ENCODE data around the gene ABCD1.

GRCh38 chrX:153762626-153763173 lies 38.0 kb downstream of the ABCD1 start:
- TF ChIP-seq CTCF (IDR thresholded peaks at IDR 0.05) (no peak), POLR2AphosphoS5 (IDR thresholded peaks at IDR 0.05) (no peak), EP300 (IDR thresholded peaks at IDR 0.05) (no peak)

All from gastroesophageal sphincter (tissue), 3 donors.